Neutrophil (primary cell): Measurements from ENCODE around the gene SMC5.

Experiments used
- H3K27ac ChIP-seq: fragments of 200-600 bp; sonication (generic); 2 replicates; pipeline ENCODE4 v1.5.1; 2016; ENCODE audit warnings: mild to moderate bottlenecking, moderate library complexity
- H3K27me3 ChIP-seq: fragments of 200-600 bp; sonication (generic); 2 replicates; pipeline ENCODE4 v1.6.0; 2016; ENCODE audit warnings: mild to moderate bottlenecking
- H3K36me3 ChIP-seq: fragments of 200-600 bp; sonication (generic); 2 replicates; pipeline ENCODE4 v1.5.1; 2017
- H3K4me1 ChIP-seq, 2 experiments: fragments of 200-600 bp in 1 of 2; sonication (generic) in 1 of 2; 1 replicate in 1 of 2; 2 replicates in 1 of 2; pipeline versions ENCODE4 v1.5.1 to v1.6.1; 2013 to 2016; ENCODE audit warnings: low read depth in 1 of 2, low read length in 1 of 2, mild to moderate bottlenecking in 1 of 2, moderate library complexity in 1 of 2; ENCODE audit not compliant: control insufficient read depth in 1 of 2, insufficient read depth in 1 of 2
- H3K4me3 ChIP-seq, 2 experiments: fragments of 200-600 bp in 1 of 2; sonication (generic) in 1 of 2; 1 replicate in 1 of 2; 2 replicates in 1 of 2; pipeline ENCODE4 v1.5.1; 2013 to 2016; ENCODE audit warnings: low read depth in 1 of 2, low read length in 1 of 2, mild to moderate bottlenecking in 1 of 2, moderate library complexity in 1 of 2
- H3K9me3 ChIP-seq: fragments of 200-600 bp; sonication (generic); 2 replicates; pipeline ENCODE4 v1.5.1; 2016
- TF ChIP-seq, protein P1 (sequence below): fragments of 200-600 bp; sonication (generic); IDR thresholded peaks from 2 replicates; pipeline ENCODE4 v1.5.1; 2016; ENCODE audit warnings: antibody characterized with exemption

Gene SMC5

DNA sequence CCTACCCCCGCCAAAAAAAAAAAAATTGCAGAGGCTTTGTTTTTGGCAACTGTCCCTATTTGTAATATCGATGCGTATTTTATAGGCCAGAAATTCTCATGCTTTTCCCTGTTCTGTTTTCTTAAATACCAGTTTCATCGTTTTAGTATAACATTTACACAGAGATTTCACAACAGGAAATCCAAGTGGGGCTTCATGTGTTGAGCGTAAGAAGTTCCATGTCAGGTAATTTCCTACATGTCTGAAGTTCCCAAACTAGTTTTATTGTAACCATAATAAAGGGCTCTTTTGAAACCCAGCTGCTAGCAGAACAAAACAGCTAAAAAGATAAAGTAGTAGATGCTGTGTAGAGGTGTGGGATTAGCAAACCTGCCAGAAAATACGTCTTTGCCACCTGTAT lies 4.2 kb downstream of the SMC5 start:
- Histone ChIP-seq H3K27me3 (no peaks in the 10 kb centered on the region), H3K4me1 (peaks cover 13 to 15% of the 10 kb centered on the region in 2 experiments), H3K4me3 (no peak overlapping the region), H3K36me3 (peaks cover 21% of the 10 kb centered on the region), H3K9me3 (no peaks in the 10 kb centered on the region), H3K27ac (no peak overlapping the region)
- TF ChIP-seq, protein P1, sequence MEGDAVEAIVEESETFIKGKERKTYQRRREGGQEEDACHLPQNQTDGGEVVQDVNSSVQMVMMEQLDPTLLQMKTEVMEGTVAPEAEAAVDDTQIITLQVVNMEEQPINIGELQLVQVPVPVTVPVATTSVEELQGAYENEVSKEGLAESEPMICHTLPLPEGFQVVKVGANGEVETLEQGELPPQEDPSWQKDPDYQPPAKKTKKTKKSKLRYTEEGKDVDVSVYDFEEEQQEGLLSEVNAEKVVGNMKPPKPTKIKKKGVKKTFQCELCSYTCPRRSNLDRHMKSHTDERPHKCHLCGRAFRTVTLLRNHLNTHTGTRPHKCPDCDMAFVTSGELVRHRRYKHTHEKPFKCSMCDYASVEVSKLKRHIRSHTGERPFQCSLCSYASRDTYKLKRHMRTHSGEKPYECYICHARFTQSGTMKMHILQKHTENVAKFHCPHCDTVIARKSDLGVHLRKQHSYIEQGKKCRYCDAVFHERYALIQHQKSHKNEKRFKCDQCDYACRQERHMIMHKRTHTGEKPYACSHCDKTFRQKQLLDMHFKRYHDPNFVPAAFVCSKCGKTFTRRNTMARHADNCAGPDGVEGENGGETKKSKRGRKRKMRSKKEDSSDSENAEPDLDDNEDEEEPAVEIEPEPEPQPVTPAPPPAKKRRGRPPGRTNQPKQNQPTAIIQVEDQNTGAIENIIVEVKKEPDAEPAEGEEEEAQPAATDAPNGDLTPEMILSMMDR = no peak

DNA sequence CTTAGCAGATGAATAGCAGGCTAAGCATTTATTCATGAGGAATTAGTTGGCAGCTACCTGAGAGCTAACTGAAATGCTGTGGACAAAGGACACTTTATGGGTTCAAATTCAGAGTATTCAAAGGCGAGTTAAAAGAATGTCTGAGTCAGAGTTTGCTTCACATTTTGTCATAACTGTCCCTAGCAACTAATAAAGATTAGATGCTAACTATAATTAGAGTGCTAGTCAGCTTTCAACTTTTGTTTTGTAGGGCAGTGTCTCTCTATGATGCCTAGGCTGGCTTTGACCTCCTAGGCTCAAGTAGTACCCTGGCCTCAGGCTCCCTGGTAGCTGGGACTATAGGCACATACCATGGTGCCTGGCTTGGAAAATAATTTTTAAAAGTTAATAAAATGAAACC lies 4.6 kb downstream of the SMC5 start:
- Histone ChIP-seq H3K27ac (no peak overlapping the region), H3K9me3 (no peaks in the 10 kb centered on the region), H3K36me3 (peaks cover 21% of the 10 kb centered on the region), H3K4me1 (peaks cover 10% of the 10 kb centered on the region in 2 experiments), H3K4me3 (no peak overlapping the region), H3K27me3 (no peaks in the 10 kb centered on the region)
- TF ChIP-seq, protein P1 = no peak

DNA sequence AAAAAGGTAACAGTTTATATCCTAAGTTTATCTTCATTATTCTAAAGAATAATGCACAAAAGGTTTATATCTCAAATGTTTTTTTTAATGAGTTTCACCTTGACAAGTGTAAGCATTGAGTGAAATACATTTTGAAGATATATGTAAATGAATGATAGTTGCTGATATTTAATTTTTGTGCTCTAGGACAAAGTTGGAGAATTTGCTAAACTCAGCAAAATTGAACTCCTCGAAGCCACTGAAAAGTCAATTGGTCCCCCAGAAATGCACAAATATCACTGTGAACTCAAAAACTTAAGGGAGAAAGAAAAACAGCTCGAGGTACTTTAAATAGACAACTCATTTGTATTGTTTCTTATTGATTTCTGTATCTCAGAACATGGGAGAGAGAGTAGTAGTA lies 19.5 kb downstream of the SMC5 start:
- TF ChIP-seq, protein P1 = no peak
- no peak overlapping the region for H3K27ac ChIP-seq
- no peaks in the 10 kb centered on the region for H3K4me1 ChIP-seq
- H3K36me3 ChIP-seq = peaks cover 32% of the 10 kb centered on the region
- H3K9me3 ChIP-seq = no peaks in the 10 kb centered on the region
- no peaks in the 10 kb centered on the region for H3K27me3 ChIP-seq
- H3K4me3 ChIP-seq = no peak overlapping the region

- H3K4me3 ChIP-seq = no peak overlapping the region
- H3K36me3 ChIP-seq = peaks cover 62% of the 10 kb centered on the region
- H3K27ac ChIP-seq = no peak overlapping the region
- H3K9me3 ChIP-seq = no peaks in the 10 kb centered on the region
- no peaks in the 10 kb centered on the region for H3K27me3 ChIP-seq
- H3K4me1 ChIP-seq = no peaks in the 10 kb centered on the region
- TF ChIP-seq, protein P1 = no peak
These were observed 25.1 kb downstream of the SMC5 start for GRCh38 chr9:70283848-70284247.

DNA sequence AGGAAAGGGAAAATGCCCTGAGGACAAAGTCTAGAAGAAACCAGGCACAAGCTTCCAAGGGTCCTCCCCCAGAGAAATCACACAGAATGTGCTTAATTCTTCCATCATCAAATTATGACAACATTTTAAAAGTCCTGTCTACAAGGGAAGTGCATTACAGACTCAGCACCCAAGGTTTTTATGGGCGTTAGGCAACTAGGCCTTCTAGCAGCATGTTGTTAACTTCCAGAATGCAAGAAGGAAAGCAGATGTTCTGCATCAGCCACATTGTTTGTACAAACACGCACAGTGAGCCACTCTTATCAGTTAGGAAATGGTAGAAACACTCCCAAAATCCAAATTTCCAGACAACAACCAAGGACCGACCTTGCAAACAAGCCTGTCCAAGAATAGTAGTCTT lies 26.5 kb downstream of the SMC5 start:
- no peak overlapping the region for H3K4me3 ChIP-seq
- H3K27me3 ChIP-seq = no peaks in the 10 kb centered on the region
- TF ChIP-seq, protein P1 = no peak
- no peaks in the 10 kb centered on the region for H3K4me1 ChIP-seq
- no peaks in the 10 kb centered on the region for H3K9me3 ChIP-seq
- peaks cover 57% of the 10 kb centered on the region for H3K36me3 ChIP-seq
- H3K27ac ChIP-seq = no peak overlapping the region
